ENCODE results near the gene VARS2.

Gene VARS2

GRCh38 chr6:30882759-30883684, 31.0 kb upstream of the VARS2 start (continued):
- TF ChIP-seq ZNF449 (tag by site-specific recombination; IDR thresholded peaks at IDR 0.05) (no peak), ZNF585B (tag by site-specific recombination; IDR thresholded peaks at IDR 0.05) (no peak), ZBTB17 (tag by site-specific recombination; IDR thresholded peaks at IDR 0.05) (peak; percentile 35; the same call in 1 of the 2 replicates), ZNF76 (tag by site-specific recombination; IDR thresholded peaks at IDR 0.05; ENCODE audit: borderline replicate concordance, low read depth) (peak; percentile 26; the same call in 1 of the 2 replicates), WT1 (tag by site-specific recombination; IDR thresholded peaks at IDR 0.05) (0 out of 2 replicates have a peak, but pooled peaks have one; percentile 23), ZNF341 (tag by site-specific recombination; IDR thresholded peaks at IDR 0.05; ENCODE audit: low read depth) (peak; percentile 20), ZFHX2 (tag by site-specific recombination; conservative IDR thresholded peaks at IDR 0.05) (peak; percentile 55), EGR2 (tag by site-specific recombination; IDR thresholded peaks at IDR 0.05; ENCODE audit: low read depth) (peak; percentile 71), ZNF785 (tag by site-specific recombination; IDR thresholded peaks at IDR 0.05) (0 out of 2 replicates have a peak, but pooled peaks have one; percentile 54)

GRCh38 chr6:30883685-30884520, 30.1 kb upstream of the VARS2 start, which contains the start of gene DDR1:
Gene DDR1, plus strand, starts transcription at chr6:30884519. Its CDS starts 4,211 bp downstream, at chr6:30888730.
- ChIA-PET CTCF (interaction anchor here (0.6 to 14.8 kb wide), 12 partner anchors 18 to 205 kb away, joined by 3 to 332 read pairs (median 4); partner anchors contain the start of gene VARS2), POLR2A (interaction anchor here (0.5 to 2.9 kb wide), 21 partner anchors 12 to 742 kb away, joined by 3 to 24 read pairs (median 4); partner anchors contain the start of genes GTF2H4, IER3, MDC1 and NRM)
- Histone ChIP-seq H3K4me3 (ENCODE audit: low read depth, low read length) (peak within 1 kb of the TSS; percentile 47), H3K4me1 (ENCODE audit: control insufficient read depth, insufficient read depth, low read length) (peaks cover 35% of the 10 kb centered on the region), H3K36me3 (ENCODE audit: control insufficient read depth in 2 of 2, insufficient read depth in 1 of 2, low read length in 2 of 2) (peaks cover 0 to 4% of the 10 kb centered on the region in 2 experiments; a peak in 1 of 3 replicates), H3K9me3 (ENCODE audit: control insufficient read depth, insufficient read depth, low read depth, low read length) (no peaks in the 10 kb centered on the region), H3K27ac (ENCODE audit: extremely low read depth, low read depth, low read length) (peak within 1 kb of the TSS; percentile 69)
- no peak for TF ChIP-seq PRDM1 (tag by site-specific recombination; IDR thresholded peaks at IDR 0.05)
- TF ChIP-seq ZNF488 (tag by site-specific recombination; IDR thresholded peaks at IDR 0.05), result no peak
- no peak for TF ChIP-seq ZNF311 (tag by site-specific recombination; IDR thresholded peaks at IDR 0.05; ENCODE audit: borderline replicate concordance)
- TF ChIP-seq ZIC2 (tag by site-specific recombination; IDR thresholded peaks at IDR 0.05), result peak; percentile 70
- peak; percentile 22; the same call in 1 of the 2 replicates for TF ChIP-seq GLIS2 (tag by site-specific recombination; IDR thresholded peaks at IDR 0.05)
- peak; percentile 48; the same call in 1 of the 2 replicates for TF ChIP-seq ZNF76 (tag by site-specific recombination; IDR thresholded peaks at IDR 0.05; ENCODE audit: borderline replicate concordance, low read depth)
- peak; percentile 51; the same call in 1 of the 2 replicates for TF ChIP-seq OSR2 (tag by site-specific recombination; IDR thresholded peaks at IDR 0.05)
- TF ChIP-seq ZNF157 (tag by site-specific recombination; IDR thresholded peaks at IDR 0.05), result no peak
- TF ChIP-seq SP3 (tag by site-specific recombination; IDR thresholded peaks at IDR 0.05), result peak; percentile 64
- TF ChIP-seq ZNF398 (tag by site-specific recombination; IDR thresholded peaks at IDR 0.05), result peak; percentile 98
- no peak for TF ChIP-seq RBAK (tag by site-specific recombination; IDR thresholded peaks at IDR 0.05)
- TF ChIP-seq EGR2 (tag by site-specific recombination; IDR thresholded peaks at IDR 0.05; ENCODE audit: low read depth), result peak; percentile 73
- TF ChIP-seq ZFP69B (tag by site-specific recombination; IDR thresholded peaks at IDR 0.05), result peak; percentile 61; the same call in 1 of the 2 replicates
- no peak for TF ChIP-seq REPIN1 (tag by site-specific recombination; IDR thresholded peaks at IDR 0.05; ENCODE audit: low read depth)
- peak; percentile 93 for TF ChIP-seq ZFHX2 (tag by site-specific recombination; conservative IDR thresholded peaks at IDR 0.05)
- TF ChIP-seq ZNF692 (tag by site-specific recombination; IDR thresholded peaks at IDR 0.05), result peak; percentile 79
